Pancreas (tissue), 10 donors: ENCODE data around the gene ZFYVE26. TPM values are rescaled to one million over a fixed set of nuclear protein-coding genes. Genes with fewer than 3 reads are reported as not detected.

Experiments used
- ATAC-seq, 4 donors: fragments of 200-7000 bp; cut with Tn5 transposase; one replicate each; pipeline versions ENCODE4 v1.8.0 to v1.9.1; 2020; ENCODE audit warnings: mild to moderate bottlenecking in 4 of 4, moderate library complexity in 4 of 4
- DNase-seq, 6 donors: peaks; one replicate each; pipeline ENCODE4 v3.0.0-alpha.2; 2020
- FAIRE-seq: peaks from 2 replicates; lab custom pipeline; 2012; peaks lifted over from hg19 to GRCh38; lab: Jason Lieb, UNC
- H3K27ac ChIP-seq, 4 donors: fragments of 200-600 bp; sonication (generic); 1 replicate in 3 of 4; 2 replicates in 1 of 4; pipeline versions ENCODE4 v1.5.0 to v1.8.0; 2020
- H3K27me3 ChIP-seq, 4 donors: fragments of 200-600 bp; one replicate each; pipeline ENCODE4 v1.8.0; 2021
- H3K36me3 ChIP-seq, 3 donors: fragments of 200-600 bp; sonication (generic) in 1 of 3; one replicate each; pipeline versions ENCODE4 v1.5.0 to v1.8.0; 2020 to 2021
- H3K4me1 ChIP-seq, 3 donors: fragments of 200-600 bp; one replicate each; pipeline ENCODE4 v1.8.0; 2021
- H3K4me3 ChIP-seq, 4 donors: fragments of 200-600 bp; sonication (generic) in 2 of 4; one replicate each; pipeline versions ENCODE4 v1.5.0 to v1.8.0; 2020 to 2021
- H3K9me3 ChIP-seq, 4 donors: fragments of 200-600 bp; one replicate each; pipeline ENCODE4 v1.8.0; 2021
- WGBS, 2 donors: extraction: QIAGEN DNeasy Blood & Tissue Kit; methylation state at CpG; one replicate each; pipeline ENCODE4 v1.1.7; 2013; 5-methylcytosine and 5-hydroxymethylcytosine counted together
- intact Hi-C, 3 donors: fragments of 100-400 bp; cut with DNase I; formaldehyde crosslinking; loops; one replicate each; pipeline versions ENCODE4 v1.11.1 to v1.14.2; 2022
- polyA plus RNA-seq, 2 donors: library from polyadenylated mRNA; stranded (reverse); fragments of 200-250 nt; gene quantifications; one replicate each; pipeline ENCODE4 v1.2.3, GENCODE V29; 2013
- total RNA-seq, 6 donors: library from RNA; stranded (reverse); fragmentation: NEBNext Ultra II Directional in 4 of 6; extraction: Animal tissue kit (Norgen Biotek cat#: 25700) in 4 of 6; gene quantifications; one replicate each; pipeline versions ENCODE4 v1.2.1 to v1.2.4, GENCODE V29; 2021 to 2023
- TF ChIP-seq, protein P1 (sequence below), 4 donors: fragments of 200-600 bp; sonication (generic) in 3 of 4; IDR thresholded peaks; one replicate each; pipeline versions ENCODE4 v1.5.0 to v1.8.0; 2021; ENCODE audit warnings: antibody characterized with exemption in 4 of 4
- donor health status: healthy with polysubstance abuse.
- donor health status: DM: no; HTN: no; CAD: no; lungs with moderate emphysema.
- donor health status: DM: no; HTN: no; CAD: no.
- donor health status: control.
- donor health status: control.
- donor health status: Bipolar disorder and iron deficiency.
- donor health status: DM: yes; HTN: yes; CAD: no.
- donor health status: DM: no; HTN: no; CAD: no.
- donor health status: DM: no; HTN: no; CAD: no.
- donor health status: DM: yes; HTN: yes; CAD: no.

The ZFYVE26 gene
- total and polyA plus RNA-seq, 8 donors, result 5.5 to 16.0 (median 7.9) TPM

DNA sequence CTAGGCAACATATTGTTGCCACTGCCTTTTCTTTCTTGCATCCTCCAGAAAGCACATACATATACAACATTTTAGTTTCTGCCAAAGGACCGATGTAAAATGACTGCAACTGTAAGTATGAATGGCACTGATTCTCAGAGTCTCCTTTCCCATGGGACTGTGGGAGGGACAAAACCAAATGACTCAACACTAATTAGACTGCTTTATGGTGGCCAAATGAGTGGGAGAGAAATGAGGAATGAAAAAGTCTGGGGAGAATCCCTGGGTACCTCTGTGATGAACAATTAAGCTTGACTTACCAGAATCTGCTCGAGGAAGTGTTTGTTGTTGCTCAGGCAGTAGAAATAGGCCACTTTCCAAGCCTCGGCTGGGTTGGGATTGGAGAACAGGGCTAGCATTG is 10.1 kb downstream of the ZFYVE26 start:
- Histone ChIP-seq H3K9me3 (no peaks in the 10 kb centered on the region), H3K4me3 (no peak overlapping the region), H3K36me3 (peaks cover 13 to 60% (median 34%) of the 10 kb centered on the region in 3 donors), H3K27me3 (no peaks in the 10 kb centered on the region), H3K4me1 (no peaks in the 10 kb centered on the region), H3K27ac (no peak overlapping the region)
- ATAC-seq, result no peak
- no peak for FAIRE-seq
- DNase-seq, result no peak
- TF ChIP-seq, protein P1, sequence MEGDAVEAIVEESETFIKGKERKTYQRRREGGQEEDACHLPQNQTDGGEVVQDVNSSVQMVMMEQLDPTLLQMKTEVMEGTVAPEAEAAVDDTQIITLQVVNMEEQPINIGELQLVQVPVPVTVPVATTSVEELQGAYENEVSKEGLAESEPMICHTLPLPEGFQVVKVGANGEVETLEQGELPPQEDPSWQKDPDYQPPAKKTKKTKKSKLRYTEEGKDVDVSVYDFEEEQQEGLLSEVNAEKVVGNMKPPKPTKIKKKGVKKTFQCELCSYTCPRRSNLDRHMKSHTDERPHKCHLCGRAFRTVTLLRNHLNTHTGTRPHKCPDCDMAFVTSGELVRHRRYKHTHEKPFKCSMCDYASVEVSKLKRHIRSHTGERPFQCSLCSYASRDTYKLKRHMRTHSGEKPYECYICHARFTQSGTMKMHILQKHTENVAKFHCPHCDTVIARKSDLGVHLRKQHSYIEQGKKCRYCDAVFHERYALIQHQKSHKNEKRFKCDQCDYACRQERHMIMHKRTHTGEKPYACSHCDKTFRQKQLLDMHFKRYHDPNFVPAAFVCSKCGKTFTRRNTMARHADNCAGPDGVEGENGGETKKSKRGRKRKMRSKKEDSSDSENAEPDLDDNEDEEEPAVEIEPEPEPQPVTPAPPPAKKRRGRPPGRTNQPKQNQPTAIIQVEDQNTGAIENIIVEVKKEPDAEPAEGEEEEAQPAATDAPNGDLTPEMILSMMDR (IDR thresholded peaks at IDR 0.05), result no peak
- intact Hi-C loops, result no loop called here
- 79 to 84% methylated on average over 3 of the region's 3 CpGs for WGBS, 2 donors

- ATAC-seq, result no peak
- Histone ChIP-seq H3K9me3 (no peaks in the 10 kb centered on the region), H3K27ac (no peak overlapping the region), H3K4me1 (no peaks in the 10 kb centered on the region), H3K27me3 (no peaks in the 10 kb centered on the region), H3K4me3 (no peak overlapping the region), H3K36me3 (peaks cover 9 to 67% (median 18%) of the 10 kb centered on the region in 3 donors)
- 94 to 97% methylated on average over 4 of the region's 4 CpGs for WGBS, 2 donors
- DNase-seq, result no peak
- intact Hi-C loops, result no loop called here
- TF ChIP-seq, protein P1 (IDR thresholded peaks at IDR 0.05), result no peak
- no peak for FAIRE-seq
Observed at GRCh38 chr14:67800743-67801142, 15.6 kb downstream of the ZFYVE26 start.

DNA sequence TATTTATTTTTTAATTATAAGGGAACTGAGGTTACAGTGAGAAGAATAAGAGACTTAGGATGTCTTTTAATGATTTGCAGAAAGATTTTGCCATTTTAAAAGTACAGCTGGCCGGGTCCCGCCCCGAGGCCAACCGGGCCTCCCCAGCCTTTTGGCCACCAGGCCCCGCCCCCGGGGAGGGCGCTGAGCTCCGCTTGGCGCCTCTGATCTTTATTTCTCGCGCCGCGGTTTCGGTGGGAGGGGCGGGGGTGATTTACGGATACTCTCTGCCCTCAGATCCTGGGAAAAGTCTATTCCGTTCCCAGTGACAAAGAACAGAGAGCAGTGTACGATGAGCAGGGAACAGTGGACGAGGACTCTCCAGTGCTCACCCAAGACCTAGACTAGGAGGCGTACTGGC is 17.7 kb downstream of the ZFYVE26 start:
- Histone ChIP-seq H3K36me3 (peaks cover 3 to 68% (median 11%) of the 10 kb centered on the region in 3 donors), H3K4me3 (no peak overlapping the region)

GRCh38 chr14:67787673-67788072 is 28.7 kb downstream of the ZFYVE26 start:
- FAIRE-seq (no peak), DNase-seq (no peak), ATAC-seq (no peak)
- TF ChIP-seq, protein P1 (IDR thresholded peaks at IDR 0.05), result no peak
- 89 to 91% methylated on average over 1 of the region's 1 CpG for WGBS, 2 donors
- Histone ChIP-seq H3K4me1 (no peaks in the 10 kb centered on the region), H3K9me3 (no peaks in the 10 kb centered on the region), H3K27me3 (no peaks in the 10 kb centered on the region), H3K27ac (no peak overlapping the region), H3K4me3 (no peak overlapping the region), H3K36me3 (peaks cover 0 to 74% (median 32%) of the 10 kb centered on the region in 3 donors)
- intact Hi-C loops, result no loop called here

More for the DNA sequence above, 17.7 kb downstream of the ZFYVE26 start:
- H3K9me3 ChIP-seq, result no peaks in the 10 kb centered on the region
- intact Hi-C loops, result no loop called here
- TF ChIP-seq, protein P1 (IDR thresholded peaks at IDR 0.05), result no peak
- DNase-seq (no peak), ATAC-seq (no peak), FAIRE-seq (no peak)
- H3K4me1 ChIP-seq, result no peaks in the 10 kb centered on the region
- WGBS, 2 donors, result 91 to 94% methylated on average over 20 of the region's 20 CpGs
- H3K27me3 ChIP-seq, result no peaks in the 10 kb centered on the region
- H3K27ac ChIP-seq, result no peak overlapping the region

- intact Hi-C loops, result no loop called here
- Histone ChIP-seq H3K27ac (no peak overlapping the region), H3K4me3 (no peak overlapping the region), H3K36me3 (peaks cover 3 to 81% (median 35%) of the 10 kb centered on the region in 3 donors), H3K27me3 (no peaks in the 10 kb centered on the region), H3K4me1 (no peaks in the 10 kb centered on the region), H3K9me3 (no peaks in the 10 kb centered on the region)
- no peak for DNase-seq
- WGBS, 2 donors, result 93 to 96% methylated on average over 4 of the region's 4 CpGs
- TF ChIP-seq, protein P1 (IDR thresholded peaks at IDR 0.05), result no peak
- no peak for ATAC-seq
- FAIRE-seq, result no peak
Observed at GRCh38 chr14:67785270-67786109, 30.9 kb downstream of the ZFYVE26 start.
